ENCODE data around the gene MTMR1.

MTMR1 gene

GRCh38 chrX:150702966-150703694 is 9.9 kb downstream of the MTMR1 start:
- TF ChIP-seq CTCF (conservative IDR thresholded peaks at IDR 0.05; ENCODE audit: low read depth): no peak
- H3K27ac ChIP-seq: no peak overlapping the region
- no peak for DNase-seq (ENCODE audit: low spot score)
- POLR2A ChIA-PET (ENCODE audit: low non-redundant PET): no interaction called here
- CTCF ChIA-PET: interaction anchor here (0.7 kb wide), 1 partner anchor 357 kb away, joined by 3 read pairs; no protein-coding TSS in a partner anchor

- POLR2A ChIA-PET (ENCODE audit: low non-redundant PET): no interaction called here
- CTCF ChIA-PET: interaction anchor here (0.7 kb wide), 1 partner anchor 358 kb away, joined by 3 read pairs; no protein-coding TSS in a partner anchor
- TF ChIP-seq CTCF (conservative IDR thresholded peaks at IDR 0.05; ENCODE audit: low read depth): no peak
- DNase-seq (ENCODE audit: low spot score): no peak
- no peak overlapping the region for H3K27ac ChIP-seq
These were observed 10.4 kb downstream of the MTMR1 start for GRCh38 chrX:150703695-150703974.

- H3K27ac ChIP-seq: no peak overlapping the region
- POLR2A ChIA-PET (ENCODE audit: low non-redundant PET): no interaction called here
- CTCF ChIA-PET: interaction anchor here (0.6 kb wide), 1 partner anchor 16 kb away, joined by 6 read pairs; no protein-coding TSS in a partner anchor
- no peak for TF ChIP-seq CTCF (conservative IDR thresholded peaks at IDR 0.05; ENCODE audit: low read depth)
- no peak for DNase-seq (ENCODE audit: low spot score)
These were observed 10.9 kb downstream of the MTMR1 start for GRCh38 chrX:150704030-150704613.

- CTCF ChIA-PET: interaction anchor here (0.6 kb wide), 2 partner anchors 44 to 639 kb away, joined by 3 to 8 read pairs; no protein-coding TSS in a partner anchor
- POLR2A ChIA-PET (ENCODE audit: low non-redundant PET): no interaction called here
- no peak for DNase-seq (ENCODE audit: low spot score)
- no peak overlapping the region for H3K27ac ChIP-seq
- TF ChIP-seq CTCF (conservative IDR thresholded peaks at IDR 0.05; ENCODE audit: low read depth): no peak
These were observed 19.4 kb downstream of the MTMR1 start for GRCh38 chrX:150712619-150713018.

- POLR2A ChIA-PET (ENCODE audit: low non-redundant PET): no interaction called here
- CTCF ChIA-PET: interaction anchor here (0.8 kb wide), 1 partner anchor 31 kb away, joined by 4 read pairs; no protein-coding TSS in a partner anchor
- TF ChIP-seq CTCF (conservative IDR thresholded peaks at IDR 0.05; ENCODE audit: low read depth): no peak
- H3K27ac ChIP-seq: no peak overlapping the region
- DNase-seq (ENCODE audit: low spot score): no peak
These were observed 22.0 kb downstream of the MTMR1 start for GRCh38 chrX:150715184-150715583.

GRCh38 chrX:150719621-150720020 is 26.4 kb downstream of the MTMR1 start:
- H3K27ac ChIP-seq: no peak overlapping the region
- DNase-seq (ENCODE audit: low spot score): no peak
- ChIA-PET POLR2A (ENCODE audit: low non-redundant PET) (no interaction called here), CTCF (no interaction called here)
- TF ChIP-seq CTCF (conservative IDR thresholded peaks at IDR 0.05; ENCODE audit: low read depth): no peak
